Natural killer cell treated with Interleukin-12 subunit alpha and Interleukin-12 subunit beta and Interleukin-15 and Interleukin-18, amount 100 ng/mL, for 72 hours (primary cell): ENCODE measurements around the gene HYDIN. TPM values are rescaled to one million over a fixed set of nuclear protein-coding genes. Genes with fewer than 3 reads are reported as not detected.

ENCODE experiments used
- ATAC-seq, 2 donors: fragments of 150-1000 bp; cut with Tn5 transposase in 1 of 2; sonication (Bioruptor Pico), chemical (Tn5 transposase) in 1 of 2; 2 replicates each; pipeline ENCODE4 v1.10.0; 2021
- DNase-seq: peaks from one replicate; pipeline ENCODE4 v3.0.0; 2022; ENCODE audit warnings: low spot score
- H3K27ac Mint-ChIP-seq, 2 donors: 1 replicate in 1 of 2; 2 replicates in 1 of 2; pipeline ENCODE4 v1.8.0; 2022; ENCODE audit warnings: mixed read lengths in 2 of 2, mild to moderate bottlenecking in 1 of 2, moderate library complexity in 1 of 2
- H3K27me3 Mint-ChIP-seq, 2 donors: 1 replicate in 1 of 2; 2 replicates in 1 of 2; pipeline ENCODE4 v1.8.0; 2022; ENCODE audit warnings: mixed read lengths in 2 of 2
- H3K36me3 Mint-ChIP-seq: one replicate; pipeline ENCODE4 v1.8.0; 2022; ENCODE audit warnings: mixed read lengths
- H3K4me1 Mint-ChIP-seq, 2 donors: 1 replicate in 1 of 2; 2 replicates in 1 of 2; pipeline ENCODE4 v1.8.0; 2022; ENCODE audit warnings: low read depth in 2 of 2, mixed read lengths in 2 of 2, mild to moderate bottlenecking in 1 of 2
- H3K4me3 Mint-ChIP-seq: one replicate; pipeline ENCODE4 v1.8.0; 2022; ENCODE audit warnings: mixed read lengths
- H3K9me3 Mint-ChIP-seq: 2 replicates; pipeline ENCODE4 v1.8.0; 2022; ENCODE audit warnings: mixed read lengths
- total RNA-seq, 2 donors: library from RNA; stranded (reverse); gene quantifications; one replicate each; pipeline ENCODE4 v1.2.3, GENCODE V29; 2022

HYDIN gene
- total RNA-seq: not detected

DNA sequence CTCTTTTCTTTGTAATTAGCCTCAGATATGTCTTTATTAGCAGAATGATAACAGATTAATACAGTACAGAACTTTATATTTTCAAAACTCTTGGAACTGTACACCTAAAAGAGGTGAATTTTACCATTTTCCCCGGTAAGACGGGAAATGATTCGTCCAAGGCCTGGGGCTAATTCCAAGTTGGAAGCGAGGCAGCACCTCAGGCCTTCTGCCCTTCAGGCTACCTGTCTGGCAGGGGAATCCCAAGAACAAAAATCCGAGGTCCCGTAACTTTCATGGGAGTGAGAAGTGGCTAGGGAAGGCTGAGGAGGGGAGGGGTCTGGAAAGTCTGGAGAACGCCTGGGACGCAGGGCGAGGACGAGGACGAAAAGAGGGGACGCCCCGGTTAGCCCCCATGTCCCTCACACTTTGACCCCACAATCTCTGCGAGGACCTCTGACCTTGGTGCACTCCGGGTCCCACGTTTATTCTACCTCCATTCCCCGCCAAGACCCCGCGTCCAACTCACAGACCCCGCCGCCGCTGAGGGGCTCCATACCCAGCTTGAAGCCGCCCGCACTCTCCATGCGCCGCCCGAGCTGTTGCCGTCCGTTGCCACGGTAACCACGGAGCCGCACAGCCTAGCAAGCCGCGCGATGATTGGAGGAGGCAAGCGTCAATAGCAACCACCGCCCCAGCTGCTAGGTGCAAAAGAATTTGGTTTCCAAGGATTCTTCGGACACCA, at the start of gene HYDIN:
HYDIN (minus strand) TSS at position 601 of the 724 bp plus-strand sequence. CDS start 43,827 bp downstream, outside the sequence.
- peaks cover 0 to 2% of the 10 kb centered on the region in 2 donors for H3K4me1 Mint-ChIP-seq
- H3K27me3 Mint-ChIP-seq: peaks cover 31 to 36% of the 10 kb centered on the region in 2 donors
- ATAC-seq (no peak), DNase-seq (no peak)
- H3K36me3 Mint-ChIP-seq: peaks cover 27% of the 10 kb centered on the region
- no peak within 1 kb of the TSS for H3K27ac Mint-ChIP-seq
- no peak within 1 kb of the TSS for H3K4me3 Mint-ChIP-seq
- peaks cover 8% of the 10 kb centered on the region for H3K9me3 Mint-ChIP-seq

DNA sequence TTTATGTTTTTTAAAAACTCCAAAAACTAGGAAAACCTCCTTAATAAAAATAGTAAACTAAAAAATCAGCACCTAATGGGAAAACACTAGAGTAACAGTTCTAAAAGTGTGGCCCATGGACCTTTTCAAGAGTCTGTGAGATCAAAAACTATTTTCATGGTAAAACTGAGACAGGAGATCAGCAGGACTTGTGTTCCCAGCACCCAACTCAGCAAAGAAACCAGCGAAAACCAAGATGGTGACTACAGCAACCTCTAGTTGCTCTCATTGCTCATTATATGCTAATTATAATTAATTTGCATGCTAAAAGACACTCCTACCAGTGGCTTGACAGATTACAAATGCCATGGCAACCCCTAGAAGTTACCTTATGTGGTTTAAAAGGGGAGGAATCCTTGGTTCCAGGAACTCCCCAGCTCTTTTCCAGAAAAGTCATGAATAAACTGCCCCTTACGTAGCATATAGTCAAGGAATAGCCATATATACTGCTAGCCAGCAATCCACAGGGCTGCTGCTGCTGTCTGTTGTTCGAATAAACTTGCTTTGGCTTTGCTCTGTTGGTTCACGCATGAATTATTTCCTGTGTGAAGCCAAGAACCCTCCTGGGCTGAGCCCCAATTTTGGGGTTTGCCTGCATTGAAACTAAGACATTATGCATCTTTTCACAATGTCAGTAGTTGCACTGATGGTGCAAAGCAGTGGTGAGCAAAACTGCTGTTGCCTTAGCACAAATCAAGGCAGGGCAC, 46.2 kb upstream of the HYDIN start:
- H3K27me3 Mint-ChIP-seq: no peaks in the 10 kb centered on the region
- H3K4me1 Mint-ChIP-seq: peaks cover 7 to 12% of the 10 kb centered on the region in 2 donors
- H3K27ac Mint-ChIP-seq: no peak overlapping the region
- H3K9me3 Mint-ChIP-seq: peaks cover 5% of the 10 kb centered on the region
- no peak overlapping the region for H3K4me3 Mint-ChIP-seq
- DNase-seq: no peak
- H3K36me3 Mint-ChIP-seq: peaks cover 15% of the 10 kb centered on the region
- ATAC-seq: no peak

DNA sequence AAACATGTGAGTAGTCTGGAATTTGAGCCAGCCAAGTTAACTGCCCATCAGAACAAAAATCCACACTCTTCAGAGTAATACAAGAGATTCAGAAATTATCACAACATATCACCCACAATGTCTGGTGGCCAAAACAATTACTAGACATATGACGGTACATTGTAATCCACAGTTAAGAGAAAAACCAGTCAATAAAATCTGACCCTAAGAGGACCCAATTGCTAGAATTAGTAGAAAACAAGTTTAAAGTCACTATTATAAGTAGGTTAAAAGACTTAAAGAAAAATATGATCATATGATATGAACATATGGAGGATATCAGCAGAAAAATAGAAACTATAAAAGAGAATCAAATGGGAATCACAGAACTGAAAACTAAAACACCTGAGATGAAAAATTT, 42.9 kb upstream of the HYDIN start:
- peaks cover 19% of the 10 kb centered on the region for H3K36me3 Mint-ChIP-seq
- no peak overlapping the region for H3K27ac Mint-ChIP-seq
- peaks cover 3 to 8% of the 10 kb centered on the region in 2 donors for H3K4me1 Mint-ChIP-seq
- no peak overlapping the region for H3K4me3 Mint-ChIP-seq
- H3K9me3 Mint-ChIP-seq: peaks cover 5% of the 10 kb centered on the region
- no peak for DNase-seq
- peaks cover 5 to 16% of the 10 kb centered on the region in 2 donors for H3K27me3 Mint-ChIP-seq
- no peak for ATAC-seq

DNA sequence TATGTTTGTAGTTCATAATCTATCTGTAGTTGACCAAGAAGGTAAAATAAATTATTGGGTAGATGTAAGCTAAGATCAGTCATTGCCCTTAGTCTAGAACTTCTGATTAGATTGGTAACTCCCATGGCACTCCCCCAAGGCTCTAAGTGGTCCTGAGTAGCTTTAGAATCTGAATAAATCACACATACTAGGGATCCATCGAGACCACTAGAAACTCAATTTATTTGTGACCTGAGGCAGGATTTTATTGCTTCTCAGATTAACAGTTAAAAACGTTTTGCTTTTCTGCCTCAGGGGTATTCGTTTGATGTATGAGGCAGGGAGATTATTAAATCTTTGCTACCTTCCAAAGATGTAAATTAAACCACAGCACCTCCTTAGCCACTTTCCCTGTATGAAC, 33.8 kb upstream of the HYDIN start:
- Mint-ChIP-seq H3K36me3 (no peaks in the 10 kb centered on the region), H3K4me3 (no peak overlapping the region), H3K9me3 (no peaks in the 10 kb centered on the region), H3K4me1 (peaks cover 8 to 17% of the 10 kb centered on the region in 2 donors), H3K27ac (no peak overlapping the region), H3K27me3 (peaks cover 4 to 21% of the 10 kb centered on the region in 2 donors)
- no peak for DNase-seq
- no peak for ATAC-seq

DNA sequence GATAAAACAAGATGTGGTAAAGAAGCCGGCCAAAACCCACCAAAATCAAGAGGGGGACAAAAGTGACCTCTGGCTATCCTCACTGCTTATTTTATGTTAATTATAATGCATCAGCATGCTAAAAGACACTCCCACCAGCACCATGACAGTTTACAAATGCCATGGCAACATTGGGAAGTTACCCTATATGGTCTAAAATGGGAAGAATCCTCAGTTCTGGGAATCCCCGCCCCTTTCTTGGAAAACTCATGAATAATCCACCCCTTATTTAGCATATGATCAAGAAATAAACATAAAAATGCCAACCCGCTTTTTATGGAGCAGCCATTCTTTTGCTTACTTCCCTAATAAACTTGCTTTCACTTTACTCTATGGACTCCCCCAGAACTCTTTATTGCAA, 33.1 kb upstream of the HYDIN start:
- Mint-ChIP-seq H3K36me3 (no peaks in the 10 kb centered on the region), H3K9me3 (no peaks in the 10 kb centered on the region), H3K4me1 (peaks cover 15 to 24% of the 10 kb centered on the region in 2 donors), H3K4me3 (no peak overlapping the region), H3K27me3 (peaks cover 2 to 15% of the 10 kb centered on the region in 2 donors), H3K27ac (no peak overlapping the region)
- ATAC-seq (no peak), DNase-seq (no peak)

DNA sequence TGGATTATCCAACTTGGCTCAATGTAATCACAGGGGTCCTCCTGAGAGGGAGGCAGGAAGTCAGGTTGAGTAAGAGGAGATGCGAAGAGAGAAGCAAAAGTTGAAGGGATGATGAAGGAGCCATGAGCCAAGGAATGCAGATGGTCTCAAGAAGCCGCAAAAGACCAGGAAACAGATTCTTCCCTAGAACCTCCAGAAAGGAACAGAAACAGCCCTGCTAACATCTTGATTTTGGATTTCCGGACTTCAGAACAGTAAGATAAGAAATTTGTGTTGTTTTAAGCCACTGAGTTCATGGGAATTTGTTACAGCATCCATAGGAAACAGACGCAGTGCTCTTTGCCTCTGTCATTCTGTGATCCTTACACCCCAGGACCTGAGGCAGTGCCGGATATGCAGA, 31.9 kb upstream of the HYDIN start:
- peaks cover 15 to 30% of the 10 kb centered on the region in 2 donors for H3K4me1 Mint-ChIP-seq
- H3K9me3 Mint-ChIP-seq: no peaks in the 10 kb centered on the region
- no peak overlapping the region for H3K27ac Mint-ChIP-seq
- H3K36me3 Mint-ChIP-seq: no peaks in the 10 kb centered on the region
- no peak overlapping the region for H3K4me3 Mint-ChIP-seq
- ATAC-seq (no peak), DNase-seq (no peak)
- H3K27me3 Mint-ChIP-seq: peaks cover 2 to 13% of the 10 kb centered on the region in 2 donors

DNA sequence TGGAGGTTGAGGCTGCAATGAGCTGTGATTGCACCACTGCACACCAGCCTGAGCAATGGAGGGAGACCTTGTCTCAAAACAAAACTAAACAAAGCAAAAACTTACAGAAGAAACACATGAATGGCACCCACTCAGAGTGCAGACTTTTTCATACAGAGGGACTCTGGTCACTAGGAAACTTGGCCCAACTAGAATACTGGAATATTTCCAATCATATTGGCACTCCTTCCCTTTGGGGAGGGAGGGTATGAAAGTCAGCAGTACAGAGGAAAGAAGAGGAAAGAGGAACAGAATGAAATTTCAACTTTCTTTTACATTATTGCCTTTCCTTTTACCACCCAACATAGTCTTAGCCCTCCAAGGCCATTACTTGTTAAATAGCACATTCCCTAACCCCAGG, 30.5 kb upstream of the HYDIN start:
- Mint-ChIP-seq H3K27me3 (peaks cover 2 to 13% of the 10 kb centered on the region in 2 donors), H3K27ac (no peak overlapping the region), H3K4me3 (no peak overlapping the region), H3K4me1 (peaks cover 15 to 34% of the 10 kb centered on the region in 2 donors), H3K9me3 (no peaks in the 10 kb centered on the region), H3K36me3 (no peaks in the 10 kb centered on the region)
- ATAC-seq: no peak
- DNase-seq: no peak

DNA sequence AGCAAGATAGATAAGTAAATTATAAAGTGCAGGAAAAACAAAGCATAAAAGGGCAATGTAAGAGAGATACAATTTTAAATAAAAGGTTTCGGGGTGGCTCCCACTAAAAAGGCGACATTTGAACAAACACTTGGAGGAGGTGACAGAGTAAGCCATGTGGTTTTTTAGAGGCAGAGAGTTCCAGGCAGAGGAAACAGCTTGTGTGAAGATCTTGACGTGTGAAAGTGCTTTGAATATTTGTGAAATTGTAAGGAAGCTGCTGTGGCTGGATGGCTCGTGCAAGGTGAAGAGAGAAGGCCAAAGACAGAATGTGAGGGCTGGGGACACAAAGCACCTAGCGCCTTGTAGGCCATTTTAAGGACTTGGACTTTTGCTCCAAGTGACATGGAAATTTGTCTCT, 28.6 kb upstream of the HYDIN start:
- peaks cover 28 to 44% of the 10 kb centered on the region in 2 donors for H3K4me1 Mint-ChIP-seq
- H3K27me3 Mint-ChIP-seq: peaks cover 2 to 13% of the 10 kb centered on the region in 2 donors
- ATAC-seq (peak; percentile 38 to 71), DNase-seq (no peak)
- H3K4me3 Mint-ChIP-seq: peak overlapping the region; percentile 4
- H3K36me3 Mint-ChIP-seq: no peaks in the 10 kb centered on the region
- no peaks in the 10 kb centered on the region for H3K9me3 Mint-ChIP-seq
- peak overlapping the region in 1 of 2 donors; percentile 22 for H3K27ac Mint-ChIP-seq

DNA sequence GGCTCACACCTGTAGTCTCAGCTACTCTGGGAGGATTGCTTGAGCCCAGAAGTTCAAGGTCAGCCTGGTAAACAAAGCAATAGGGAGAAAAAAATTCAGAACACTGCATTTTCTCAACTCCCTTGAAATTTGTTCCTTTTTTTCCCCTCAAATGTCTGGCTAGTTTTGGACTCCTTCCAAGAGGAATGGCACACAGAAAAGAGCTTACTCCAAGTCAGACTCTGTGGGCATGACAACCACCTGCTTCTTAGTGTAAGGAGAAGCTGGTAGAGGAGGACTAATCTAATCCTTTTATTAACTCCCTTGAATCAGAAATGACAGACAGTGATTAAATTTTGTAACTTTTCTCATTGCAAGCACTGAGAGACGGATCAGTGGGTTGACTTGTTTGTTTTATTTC, 27.9 kb upstream of the HYDIN start:
- H3K9me3 Mint-ChIP-seq: no peaks in the 10 kb centered on the region
- ATAC-seq (no peak), DNase-seq (no peak)
- peaks cover 28 to 44% of the 10 kb centered on the region in 2 donors for H3K4me1 Mint-ChIP-seq
- peak overlapping the region in 1 of 2 donors; percentile 22 for H3K27ac Mint-ChIP-seq
- peaks cover 2 to 13% of the 10 kb centered on the region in 2 donors for H3K27me3 Mint-ChIP-seq
- peak overlapping the region; percentile 4 for H3K4me3 Mint-ChIP-seq
- H3K36me3 Mint-ChIP-seq: no peaks in the 10 kb centered on the region

DNA sequence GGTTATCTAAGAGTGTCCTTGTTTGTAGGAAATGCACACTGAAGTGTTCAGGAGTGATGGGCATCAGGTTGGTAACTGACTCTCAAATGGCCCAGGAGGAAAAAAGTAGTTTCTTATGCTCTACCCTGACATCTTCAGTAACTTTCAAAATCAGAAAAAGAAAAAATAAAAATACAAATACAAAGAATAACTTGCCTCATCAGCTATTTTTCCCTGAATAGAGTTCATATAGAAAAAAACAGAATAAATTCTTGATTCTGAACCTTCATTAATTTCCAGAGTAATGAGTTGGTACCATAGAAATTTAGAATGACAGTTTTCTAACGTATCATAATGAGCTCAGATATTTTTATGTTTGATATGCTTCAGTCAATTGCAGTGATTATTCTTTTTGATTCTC, 27.2 kb upstream of the HYDIN start:
- Mint-ChIP-seq H3K27me3 (peaks cover 2 to 13% of the 10 kb centered on the region in 2 donors), H3K4me1 (peaks cover 28 to 44% of the 10 kb centered on the region in 2 donors), H3K36me3 (no peaks in the 10 kb centered on the region), H3K27ac (no peak overlapping the region), H3K9me3 (no peaks in the 10 kb centered on the region), H3K4me3 (no peak overlapping the region)
- no peak for ATAC-seq
- DNase-seq: no peak

DNA sequence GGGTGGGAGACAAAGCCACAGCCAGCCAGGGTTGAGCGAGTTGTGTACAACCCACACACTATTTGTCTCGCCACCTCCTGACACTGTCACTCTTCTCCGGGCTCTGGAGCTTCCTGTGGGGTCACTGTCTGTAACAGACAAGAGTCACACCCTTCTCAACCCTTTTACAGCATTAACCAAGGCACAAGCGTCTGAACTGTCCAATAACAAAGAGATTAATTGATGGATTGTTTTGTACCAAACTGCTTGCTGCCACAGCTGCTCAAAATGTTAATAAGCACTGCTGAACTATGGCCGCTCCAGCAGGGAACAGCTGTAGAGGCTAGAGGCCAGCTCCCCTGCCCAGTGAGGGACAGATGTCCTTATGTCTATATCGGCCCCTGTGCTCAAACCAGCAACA, 25.2 kb upstream of the HYDIN start:
- Mint-ChIP-seq H3K36me3 (no peaks in the 10 kb centered on the region), H3K9me3 (no peaks in the 10 kb centered on the region), H3K27ac (peak overlapping the region in 1 of 2 donors; percentile 32), H3K4me3 (peak overlapping the region; percentile 18), H3K4me1 (peaks cover 28 to 40% of the 10 kb centered on the region in 2 donors), H3K27me3 (peaks cover 0 to 6% of the 10 kb centered on the region in 2 donors)
- peak; percentile 70 to 86 for ATAC-seq
- no peak for DNase-seq

DNA sequence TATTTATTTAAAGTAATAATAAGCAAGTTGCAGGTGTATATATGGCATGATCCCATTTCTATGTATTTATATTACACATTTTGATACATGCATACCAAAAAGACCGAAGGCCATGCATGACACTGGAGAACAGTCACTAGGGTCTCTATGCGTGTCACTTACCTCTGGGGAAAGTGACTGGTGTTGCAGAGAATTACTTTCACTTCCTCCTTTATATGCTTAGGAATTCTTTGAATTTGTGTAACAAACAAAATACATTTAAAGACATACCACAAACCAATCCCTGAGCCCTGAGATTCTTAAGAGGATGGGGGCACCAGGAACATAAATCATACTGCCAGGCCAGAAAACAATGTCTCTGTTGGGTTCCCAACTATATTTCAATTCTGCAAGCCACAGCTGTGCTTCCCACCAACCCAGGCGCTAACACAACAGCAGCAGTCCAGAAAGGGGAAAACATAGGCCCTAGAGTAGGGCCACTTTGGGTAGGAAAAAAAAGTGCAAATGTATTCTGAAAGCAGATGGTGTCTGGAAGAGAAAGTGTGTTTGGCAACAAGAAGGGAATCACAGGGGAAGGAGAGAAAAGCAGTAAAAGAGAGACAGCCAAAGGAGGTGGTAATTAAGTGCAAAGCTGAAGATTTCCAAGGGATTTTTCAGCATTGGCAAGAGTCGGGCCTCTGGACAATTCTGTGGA, 24.5 kb upstream of the HYDIN start:
- peaks cover 23 to 35% of the 10 kb centered on the region in 2 donors for H3K4me1 Mint-ChIP-seq
- peak overlapping the region in 1 of 2 donors; percentile 20 for H3K27ac Mint-ChIP-seq

DNA sequence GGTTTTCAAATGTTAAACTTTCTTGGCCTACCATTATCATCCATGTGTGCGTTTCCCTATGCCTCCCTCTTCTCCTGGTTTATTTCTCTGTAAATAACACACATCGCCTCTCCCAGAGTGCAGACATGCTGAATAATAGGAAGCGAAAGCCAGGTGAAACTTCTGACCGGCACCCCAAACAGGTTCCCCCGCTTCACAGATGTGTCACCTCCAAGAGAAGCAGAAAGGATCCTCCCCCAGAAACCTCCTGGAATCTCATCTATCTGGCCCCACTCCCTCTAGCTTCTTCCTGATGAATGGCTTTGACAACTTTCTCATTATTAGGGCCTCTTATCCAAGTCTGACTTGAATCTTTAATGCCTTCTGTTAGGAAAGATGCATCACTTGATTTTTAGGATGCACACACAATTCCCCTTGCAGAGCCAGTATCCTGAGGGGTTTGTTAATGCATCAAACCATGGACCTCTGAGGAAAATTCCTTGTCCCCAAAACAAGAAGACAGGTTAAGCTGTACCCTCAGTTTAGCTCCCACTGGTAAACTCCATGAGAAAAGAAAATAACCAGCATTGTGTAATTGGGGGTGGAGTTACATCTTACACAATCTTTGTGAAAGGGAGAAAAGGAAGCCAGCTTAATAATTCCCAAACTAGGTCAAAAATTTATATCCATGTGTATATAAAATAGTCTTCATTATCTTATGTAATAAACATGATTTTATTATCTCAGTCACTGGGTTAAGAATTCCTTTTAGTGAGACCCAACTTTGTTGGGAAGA, 20.1 kb upstream of the HYDIN start:
- Mint-ChIP-seq H3K27ac (no peak overlapping the region), H3K27me3 (peaks cover 0 to 5% of the 10 kb centered on the region in 2 donors), H3K9me3 (no peaks in the 10 kb centered on the region), H3K4me3 (no peak overlapping the region), H3K4me1 (peaks cover 7 to 10% of the 10 kb centered on the region in 2 donors), H3K36me3 (no peaks in the 10 kb centered on the region)
- ATAC-seq (no peak), DNase-seq (no peak)

More for the DNA sequence above, 24.5 kb upstream of the HYDIN start:
- no peak for ATAC-seq
- Mint-ChIP-seq H3K27me3 (no peaks in the 10 kb centered on the region), H3K9me3 (no peaks in the 10 kb centered on the region), H3K4me3 (peak overlapping the region; percentile 59), H3K36me3 (no peaks in the 10 kb centered on the region)
- no peak for DNase-seq
